Hematopoietic multipotent progenitor cell treated with erythropoietin and hydrocortisone succinate and interleukin-3 and kit ligand, for 15 days (in vitro differentiated cells): Measurements from ENCODE around the gene FRMD5.
"Not testable (repeated sequence)": the region's sequence is repeated elsewhere in the genome, so short reads cannot be mapped to it uniquely, and the experiment has no call there.

Experiments
- DNase-seq: peaks from one replicate; pipeline ENCODE4 v3.0.0-alpha.2; 2015; ENCODE audit warnings: low spot score

The FRMD5 gene

GRCh38 chr15:44195151-44195740, at the start of gene FRMD5:
TSS of gene FRMD5 (minus strand) at chr15:44195271.
- peak; percentile 7 for DNase-seq

- no peak for DNase-seq
Measured at GRCh38 chr15:44243829-44244228, 48.8 kb upstream of the FRMD5 start.

GRCh38 chr15:44243141-44243540, 48.1 kb upstream of the FRMD5 start:
- no peak for DNase-seq

DNA sequence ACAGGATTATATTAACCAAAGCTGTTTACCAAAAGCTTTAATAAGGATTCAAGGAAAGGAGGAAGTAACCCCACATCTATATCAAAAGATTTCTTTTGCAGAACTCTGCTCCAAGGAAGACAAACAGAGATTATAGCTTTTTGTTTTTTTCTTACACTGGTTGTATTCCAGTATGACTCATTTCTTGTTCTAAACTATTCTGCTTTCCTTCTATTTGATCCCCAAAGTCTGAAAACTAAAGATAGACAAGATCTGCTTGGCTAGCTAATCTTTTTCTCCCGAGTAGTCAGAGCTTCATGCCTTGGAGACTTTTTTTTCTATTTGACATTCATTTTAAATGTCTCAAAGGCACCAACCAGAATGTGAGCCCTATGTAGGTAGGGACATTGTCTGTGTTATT, 36.8 kb upstream of the FRMD5 start:
- no peak for DNase-seq

GRCh38 chr15:44229301-44229700, 34.2 kb upstream of the FRMD5 start:
- not testable (repeated sequence) for DNase-seq

- DNase-seq = no peak
Measured at GRCh38 chr15:44227584-44227983, 32.5 kb upstream of the FRMD5 start.

- not testable (repeated sequence) for DNase-seq
Measured at GRCh38 chr15:44227001-44227400, 31.9 kb upstream of the FRMD5 start.

DNA sequence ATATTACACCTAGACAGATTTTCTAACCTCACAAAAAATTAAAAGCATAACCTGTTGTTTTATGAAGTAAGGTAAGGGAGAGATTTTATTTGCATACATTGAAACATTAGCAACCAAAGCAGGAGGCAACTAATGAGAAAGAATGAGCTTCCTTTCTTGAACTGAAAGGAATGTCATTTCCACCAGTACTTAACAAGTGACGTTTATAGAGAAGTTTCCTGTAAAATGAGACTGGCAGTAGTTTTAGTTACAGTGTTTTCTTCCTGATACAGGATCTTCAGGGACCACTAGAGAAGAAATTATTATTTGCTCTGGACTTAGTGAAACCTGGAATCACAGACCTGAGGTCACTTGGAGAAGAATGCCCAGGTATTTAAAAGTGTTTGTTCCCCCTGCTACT, 27.4 kb upstream of the FRMD5 start:
- no peak for DNase-seq

DNA sequence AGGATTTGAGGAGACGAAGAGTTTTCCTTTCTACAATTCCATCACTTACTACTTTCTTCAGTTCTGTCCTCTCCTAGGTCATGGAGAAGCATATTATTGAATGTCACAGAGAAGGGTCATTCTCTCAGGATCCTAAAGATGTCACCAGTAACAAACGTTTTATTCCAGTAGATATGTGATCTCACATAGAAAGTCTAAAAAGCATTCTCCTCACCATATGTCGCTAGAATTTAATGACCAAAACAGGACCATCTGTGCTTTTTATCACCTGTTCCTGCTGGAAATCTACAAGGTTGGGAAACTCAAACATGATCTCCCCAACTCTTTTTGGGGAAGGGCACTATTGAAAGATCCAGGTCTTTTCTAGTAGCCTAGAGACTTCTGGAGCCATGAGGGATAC, 24.0 kb upstream of the FRMD5 start:
- no peak for DNase-seq

GRCh38 chr15:44216958-44217357, 21.9 kb upstream of the FRMD5 start:
- no peak for DNase-seq

DNA sequence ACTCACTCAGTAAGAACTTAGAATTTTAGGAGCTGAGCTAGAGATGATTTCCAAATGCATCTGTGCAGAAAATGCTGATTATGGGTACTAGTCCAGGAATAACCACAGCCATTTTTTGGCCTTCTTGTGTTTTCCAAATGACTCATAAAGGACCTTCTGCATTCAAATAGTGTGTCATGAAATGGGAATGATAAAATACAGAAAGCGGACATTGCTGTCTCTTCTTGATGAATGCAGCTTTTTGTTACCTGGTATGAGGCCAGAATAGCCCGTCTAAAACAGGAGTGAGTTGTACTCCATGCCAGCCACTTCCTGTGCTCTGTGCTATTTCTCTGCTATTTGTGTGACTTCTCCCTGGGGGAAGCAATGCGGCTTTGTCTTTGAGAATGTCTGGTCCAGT, 20.5 kb upstream of the FRMD5 start:
- DNase-seq = no peak

DNA sequence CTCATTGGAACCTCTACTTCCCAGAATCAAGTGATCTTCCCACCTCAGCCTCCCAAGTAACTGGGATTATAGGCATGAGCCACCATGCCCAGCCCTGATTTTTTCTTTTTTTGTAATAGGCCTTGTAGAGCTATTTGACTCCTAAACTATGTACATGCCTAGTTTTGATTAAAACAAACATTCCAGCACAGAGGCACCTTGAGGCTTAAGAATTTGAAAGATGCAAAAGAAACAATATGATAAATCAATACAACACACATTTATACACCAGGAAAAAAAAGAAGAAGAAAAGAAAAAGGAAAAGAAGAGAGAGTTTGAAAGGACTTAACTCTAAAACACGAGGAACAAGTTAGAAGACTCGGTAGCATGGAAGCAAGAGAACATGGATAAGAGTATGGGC, 13.9 kb upstream of the FRMD5 start:
- no peak for DNase-seq

- no peak for DNase-seq
Measured at GRCh38 chr15:44207643-44208042, 12.6 kb upstream of the FRMD5 start.

- no peak for DNase-seq
Measured at GRCh38 chr15:44199393-44199792, 4.3 kb upstream of the FRMD5 start.

GRCh38 chr15:44194323-44195150, 534 bp downstream of the FRMD5 start:
- DNase-seq = no peak

DNA sequence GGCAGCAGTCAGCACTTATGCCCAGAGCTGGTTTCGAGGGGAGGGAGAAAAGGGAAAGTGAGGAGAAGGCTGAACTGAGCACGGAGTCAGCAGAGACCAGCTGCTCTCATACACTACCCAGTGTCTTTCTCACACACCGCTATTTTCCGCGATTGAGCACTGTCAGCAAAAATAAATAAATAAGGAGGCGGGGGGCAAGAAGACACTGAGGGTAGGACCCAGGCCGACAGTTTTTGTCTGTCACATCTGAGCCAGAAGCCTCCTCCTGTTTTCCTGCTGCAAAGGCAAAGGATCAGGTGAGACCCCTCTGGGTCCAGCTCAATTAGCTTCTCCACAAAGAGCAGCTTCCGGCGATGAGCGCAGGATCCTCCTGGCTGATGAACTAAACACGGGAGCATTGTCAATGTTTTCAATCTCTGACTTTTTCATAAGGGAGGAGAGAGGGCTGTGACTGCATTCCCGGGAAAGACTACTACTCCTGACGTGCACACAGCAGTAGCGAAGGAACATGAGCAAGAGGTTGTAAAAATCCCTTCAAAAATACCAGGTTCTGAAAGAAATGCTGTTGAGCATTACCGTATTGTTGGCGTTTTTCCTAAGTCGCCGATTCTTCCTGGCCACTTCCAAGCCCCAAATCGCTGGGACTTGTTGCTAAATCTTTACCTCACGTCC, 1.3 kb downstream of the FRMD5 start:
- no peak for DNase-seq

- DNase-seq = no peak
Measured at GRCh38 chr15:44188795-44189194, 6.3 kb downstream of the FRMD5 start.

GRCh38 chr15:44186705-44187104, 8.4 kb downstream of the FRMD5 start:
- DNase-seq = no peak

DNA sequence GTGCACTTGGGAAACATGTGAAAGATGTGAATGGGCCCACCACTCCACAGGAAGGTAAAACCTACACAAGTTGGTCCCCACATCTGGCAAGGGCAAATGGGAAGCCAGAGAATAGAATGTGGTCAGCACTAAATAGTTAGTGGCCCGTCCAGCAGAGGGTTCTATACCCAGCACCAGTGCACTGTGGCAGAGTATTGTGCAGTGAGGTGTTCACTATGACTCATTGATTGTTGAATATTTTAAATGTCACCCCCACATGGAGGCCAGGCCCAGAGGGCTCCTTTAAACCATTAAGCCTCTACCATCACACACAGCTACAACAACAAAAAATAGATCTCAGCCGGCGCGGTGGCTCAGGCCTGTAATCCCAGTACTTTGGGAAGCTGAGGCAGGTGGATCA, 11.7 kb downstream of the FRMD5 start:
- no peak for DNase-seq

DNA sequence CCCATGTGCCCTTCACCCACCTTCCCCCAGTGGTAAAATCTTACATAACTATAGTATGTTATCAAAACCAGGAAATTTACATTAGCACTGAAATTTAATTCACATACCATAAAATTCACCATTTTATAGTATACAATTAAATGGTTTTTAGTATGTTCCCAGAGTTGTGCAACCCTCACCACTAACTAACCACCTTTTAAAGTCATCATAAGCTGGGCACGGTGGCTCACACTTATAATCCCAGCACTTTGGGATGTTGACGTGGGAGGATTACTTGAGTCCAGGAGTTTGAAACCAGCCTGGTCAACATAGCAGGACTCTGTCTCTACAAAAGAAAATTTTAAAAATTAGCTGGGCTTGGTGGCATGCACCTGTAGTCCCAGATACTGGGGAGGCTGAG, 13.7 kb downstream of the FRMD5 start:
- DNase-seq = no peak

- no peak for DNase-seq
Measured at GRCh38 chr15:44177139-44177538, 17.9 kb downstream of the FRMD5 start.

GRCh38 chr15:44173813-44174212, 21.3 kb downstream of the FRMD5 start:
- no peak for DNase-seq

DNA sequence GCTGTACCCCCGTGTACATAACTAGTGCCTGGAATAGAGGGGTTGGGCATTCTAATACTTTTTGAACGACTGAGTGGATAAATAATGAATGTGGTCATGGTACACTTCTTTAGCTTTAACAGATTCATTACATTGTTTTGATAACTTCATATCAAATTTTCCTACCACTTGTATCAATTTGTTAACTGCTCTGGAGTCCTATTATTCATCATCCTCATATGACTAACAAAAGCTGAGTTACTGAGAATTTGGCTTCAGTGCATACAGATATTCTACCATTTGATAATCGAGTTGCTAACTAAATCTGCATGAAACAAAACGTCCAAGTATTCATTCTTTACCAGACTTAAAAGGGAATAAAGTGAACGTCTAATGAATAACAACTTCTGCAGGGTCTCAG, 31.7 kb downstream of the FRMD5 start:
- no peak for DNase-seq
